ENCODE measurements around the gene CITED4.
A peak's percentile ranks its signal among the peaks of the same experiment; 100 is the strongest.

The CITED4 gene

GRCh38 chr1:40831001-40831732 is 31.0 kb downstream of the CITED4 start:
- no peak for DNase-seq

GRCh38 chr1:40830419-40830943 is 31.7 kb downstream of the CITED4 start:
- no peak for DNase-seq

- no peak for DNase-seq
Observed at GRCh38 chr1:40829631-40830245, 32.4 kb downstream of the CITED4 start.

- DNase-seq, result no peak
Observed at GRCh38 chr1:40825996-40826395, 36.2 kb downstream of the CITED4 start.

GRCh38 chr1:40825435-40825788 is 36.8 kb downstream of the CITED4 start:
- no peak for DNase-seq

GRCh38 chr1:40824591-40825434 is 37.4 kb downstream of the CITED4 start:
- DNase-seq, result no peak

- no peak for DNase-seq
Observed at GRCh38 chr1:40823983-40824382, 38.2 kb downstream of the CITED4 start.

GRCh38 chr1:40823345-40823744 is 38.8 kb downstream of the CITED4 start:
- no peak for DNase-seq

- DNase-seq, result no peak
Observed at GRCh38 chr1:40822890-40823289, 39.3 kb downstream of the CITED4 start.

GRCh38 chr1:40820911-40821693 is 41.1 kb downstream of the CITED4 start:
- no peak for DNase-seq

- no peak for DNase-seq
Observed at GRCh38 chr1:40820251-40820797, 41.8 kb downstream of the CITED4 start.

GRCh38 chr1:40819101-40819500 is 43.1 kb downstream of the CITED4 start:
- DNase-seq, result no peak

- peak; percentile 36 to 87 (median 60) for DNase-seq
Observed at GRCh38 chr1:40818264-40818961, 43.8 kb downstream of the CITED4 start.

GRCh38 chr1:40817791-40818263 is 44.3 kb downstream of the CITED4 start:
- no peak for DNase-seq

- DNase-seq, result no peak
Observed at GRCh38 chr1:40815420-40815819, 46.7 kb downstream of the CITED4 start.

All from activated naive CD4-positive, alpha-beta T cell (primary cell).